Sigmoid colon (tissue), 7 donors: ENCODE measurements around the gene TENT5C. TPM values are rescaled to one million over a fixed set of nuclear protein-coding genes. Genes with fewer than 3 reads are reported as not detected.

ENCODE experiments used
- DNase-seq: peaks from one replicate; pipeline ENCODE4 v3.0.0-alpha.2; 2019
- H3K27ac ChIP-seq, 4 donors: fragments of 200-600 bp; sonication (generic); one replicate each; pipeline ENCODE4 v1.5.1; 2016 to 2019; ENCODE audit warnings: mild to moderate bottlenecking in 1 of 4
- H3K27me3 ChIP-seq, 3 donors: fragments of 200-600 bp; sonication (generic); one replicate each; pipeline ENCODE4 v1.5.1; 2019; ENCODE audit warnings: mild to moderate bottlenecking in 1 of 3
- H3K36me3 ChIP-seq, 4 donors: fragments of 200-600 bp; sonication (generic); one replicate each; pipeline ENCODE4 v1.5.1; 2016 to 2019
- H3K4me1 ChIP-seq, 4 donors: fragments of 200-600 bp; sonication (generic); one replicate each; pipeline ENCODE4 v1.5.1; 2017 to 2019
- H3K4me3 ChIP-seq, 4 donors: fragments of 200-600 bp; sonication (generic); one replicate each; pipeline ENCODE4 v1.5.1; 2017 to 2019; ENCODE audit warnings: mild to moderate bottlenecking in 2 of 4, moderate library complexity in 1 of 4
- H3K9me3 ChIP-seq, 4 donors: fragments of 200-600 bp in 3 of 4; sonication (generic) in 3 of 4; one replicate each; pipeline versions ENCODE4 v1.5.1 to v1.6.1; 2013 to 2019
- EP300 ChIP-seq, 4 donors: sonication (generic); formaldehyde crosslinking; IDR thresholded peaks; one replicate each; pipeline ENCODE4 v1.6.1; 2017; ENCODE audit warnings: antibody characterized with exemption in 4 of 4
- POLR2A ChIP-seq, 2 donors: fragments of 450-650 bp; IDR thresholded peaks; one replicate each; pipeline ENCODE4 v1.6.1; 2016; ENCODE audit warnings: antibody characterized with exemption in 2 of 2, mild to moderate bottlenecking in 2 of 2, moderate library complexity in 2 of 2
- POLR2AphosphoS5 ChIP-seq, 4 donors: sonication (generic); formaldehyde crosslinking; IDR thresholded peaks; one replicate each; pipeline ENCODE4 v1.6.1; 2017; ENCODE audit warnings: antibody characterized with exemption in 4 of 4
- WGBS, 2 donors: extraction: QIAGEN DNeasy Blood & Tissue Kit; methylation state at CpG; one replicate each; pipeline ENCODE4 v1.1.7; 2013; 5-methylcytosine and 5-hydroxymethylcytosine counted together
- intact Hi-C: fragments of 100-400 bp; cut with DNase I; formaldehyde crosslinking; loops from one replicate; pipeline ENCODE4 v1.15.1; 2023
- polyA plus RNA-seq, 3 donors: library from polyadenylated mRNA; stranded (reverse); fragments of 200-250 nt; gene quantifications; one replicate each; pipeline ENCODE4 v1.2.3, GENCODE V29; 2013
- total RNA-seq, 4 donors: library from RNA; depleted of rRNA; stranded (reverse); fragments of >200 nt; gene quantifications; one replicate each; pipeline ENCODE4 v1.1.0, GENCODE V29; 2016
- TF ChIP-seq, protein P1 (sequence below), 4 experiments: fragments of 450-650 bp in 3 of 4; fragments of 200-600 bp in 1 of 4; IDR thresholded peaks; one replicate each; pipeline ENCODE4 v1.5.1; 2016 to 2019; ENCODE audit warnings: antibody characterized with exemption in 4 of 4, mild to moderate bottlenecking in 3 of 4, moderate library complexity in 2 of 4
- donor health status: healthy with polysubstance abuse.
- donor health status: Bipolar disorder and iron deficiency.
- donor health status: healthy.

TENT5C gene
- total and polyA plus RNA-seq, 7 donors, result 2.8 to 10.3 (median 5.6) TPM

- DNase-seq, result no peak
- no peaks in the 10 kb centered on the region for H3K27me3 ChIP-seq
- no peak overlapping the region for H3K4me3 ChIP-seq
- no peak overlapping the region for H3K27ac ChIP-seq
- no peaks in the 10 kb centered on the region for H3K36me3 ChIP-seq
- no peak for TF ChIP-seq POLR2A (IDR thresholded peaks at IDR 0.05)
- TF ChIP-seq, protein P1, sequence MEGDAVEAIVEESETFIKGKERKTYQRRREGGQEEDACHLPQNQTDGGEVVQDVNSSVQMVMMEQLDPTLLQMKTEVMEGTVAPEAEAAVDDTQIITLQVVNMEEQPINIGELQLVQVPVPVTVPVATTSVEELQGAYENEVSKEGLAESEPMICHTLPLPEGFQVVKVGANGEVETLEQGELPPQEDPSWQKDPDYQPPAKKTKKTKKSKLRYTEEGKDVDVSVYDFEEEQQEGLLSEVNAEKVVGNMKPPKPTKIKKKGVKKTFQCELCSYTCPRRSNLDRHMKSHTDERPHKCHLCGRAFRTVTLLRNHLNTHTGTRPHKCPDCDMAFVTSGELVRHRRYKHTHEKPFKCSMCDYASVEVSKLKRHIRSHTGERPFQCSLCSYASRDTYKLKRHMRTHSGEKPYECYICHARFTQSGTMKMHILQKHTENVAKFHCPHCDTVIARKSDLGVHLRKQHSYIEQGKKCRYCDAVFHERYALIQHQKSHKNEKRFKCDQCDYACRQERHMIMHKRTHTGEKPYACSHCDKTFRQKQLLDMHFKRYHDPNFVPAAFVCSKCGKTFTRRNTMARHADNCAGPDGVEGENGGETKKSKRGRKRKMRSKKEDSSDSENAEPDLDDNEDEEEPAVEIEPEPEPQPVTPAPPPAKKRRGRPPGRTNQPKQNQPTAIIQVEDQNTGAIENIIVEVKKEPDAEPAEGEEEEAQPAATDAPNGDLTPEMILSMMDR (IDR thresholded peaks at IDR 0.05), result no peak
- TF ChIP-seq POLR2AphosphoS5 (IDR thresholded peaks at IDR 0.05), result no peak
- no peak for TF ChIP-seq EP300 (IDR thresholded peaks at IDR 0.05)
- intact Hi-C loops, result no loop called here
- H3K9me3 ChIP-seq, result no peaks in the 10 kb centered on the region
- WGBS, 2 donors, result 90 to 91% methylated on average over 3 of the region's 3 CpGs
- no peaks in the 10 kb centered on the region for H3K4me1 ChIP-seq
Measured at GRCh38 chr1:117566556-117566955, 39.3 kb upstream of the TENT5C start.

DNA sequence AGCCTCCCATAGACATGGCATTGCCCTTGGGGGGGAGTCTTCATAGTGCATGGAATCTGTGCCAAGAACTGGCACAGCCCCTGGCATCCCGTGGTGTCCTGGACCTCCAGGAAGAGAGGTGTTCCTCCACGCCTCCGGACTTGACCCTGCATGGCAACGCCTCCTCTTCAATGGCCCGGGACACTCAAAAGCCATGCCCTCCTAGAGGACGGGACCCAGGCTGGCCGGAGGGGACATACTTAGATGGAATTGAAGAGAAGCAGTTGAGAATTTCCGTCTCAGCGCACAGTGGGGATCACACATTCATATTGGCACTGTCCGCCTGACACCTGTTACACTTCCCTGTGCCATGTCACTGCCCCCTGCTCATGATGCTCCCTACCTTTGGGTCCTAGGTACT is 38.4 kb upstream of the TENT5C start:
- intact Hi-C loops, result no loop called here
- WGBS, 2 donors, result 96% methylated on average over 10 of the region's 10 CpGs
- H3K4me1 ChIP-seq, result no peaks in the 10 kb centered on the region

DNA sequence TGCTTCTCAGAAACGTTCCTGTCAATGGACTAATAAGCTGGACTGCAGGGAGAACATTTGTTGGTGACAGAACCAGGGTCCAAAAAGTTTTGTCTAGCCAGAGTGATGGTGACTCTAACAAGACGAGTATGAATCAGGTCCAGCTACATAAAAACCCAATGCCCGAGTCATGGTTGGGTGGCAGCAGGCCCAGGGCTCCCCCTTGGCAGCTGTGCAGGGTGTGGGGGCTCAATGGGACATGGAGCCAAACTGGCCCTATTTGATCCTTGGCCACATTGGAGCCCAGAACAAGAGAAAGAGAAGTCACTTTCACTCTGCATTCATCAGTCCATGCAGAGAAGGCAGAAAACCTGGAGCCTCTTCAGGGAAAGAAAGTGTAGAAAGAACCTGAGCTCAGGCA is 37.9 kb upstream of the TENT5C start:
- TF ChIP-seq POLR2A (IDR thresholded peaks at IDR 0.05), result no peak
- TF ChIP-seq, protein P1 (IDR thresholded peaks at IDR 0.05), result no peak
- TF ChIP-seq EP300 (IDR thresholded peaks at IDR 0.05), result no peak
- TF ChIP-seq POLR2AphosphoS5 (IDR thresholded peaks at IDR 0.05), result no peak
- no peaks in the 10 kb centered on the region for H3K4me1 ChIP-seq
- 79 to 90% methylated on average over 3 of the region's 3 CpGs for WGBS, 2 donors
- no peaks in the 10 kb centered on the region for H3K9me3 ChIP-seq
- no peaks in the 10 kb centered on the region for H3K27me3 ChIP-seq
- no peak overlapping the region for H3K27ac ChIP-seq
- no peak overlapping the region for H3K4me3 ChIP-seq
- H3K36me3 ChIP-seq, result no peaks in the 10 kb centered on the region
- intact Hi-C loops, result no loop called here
- no peak for DNase-seq

More for the DNA sequence above, 38.4 kb upstream of the TENT5C start:
- H3K27ac ChIP-seq, result no peak overlapping the region
- H3K9me3 ChIP-seq, result no peaks in the 10 kb centered on the region
- TF ChIP-seq, protein P1 (IDR thresholded peaks at IDR 0.05), result no peak
- TF ChIP-seq EP300 (IDR thresholded peaks at IDR 0.05) (no peak), POLR2A (IDR thresholded peaks at IDR 0.05) (no peak), POLR2AphosphoS5 (IDR thresholded peaks at IDR 0.05) (no peak)
- no peaks in the 10 kb centered on the region for H3K36me3 ChIP-seq
- no peak for DNase-seq
- H3K4me3 ChIP-seq, result no peak overlapping the region
- no peaks in the 10 kb centered on the region for H3K27me3 ChIP-seq

GRCh38 chr1:117568999-117569398 is 36.8 kb upstream of the TENT5C start:
- DNase-seq, result no peak
- H3K4me1 ChIP-seq, result no peaks in the 10 kb centered on the region
- TF ChIP-seq, protein P1 (IDR thresholded peaks at IDR 0.05), result no peak
- TF ChIP-seq POLR2A (IDR thresholded peaks at IDR 0.05), result no peak
- TF ChIP-seq POLR2AphosphoS5 (IDR thresholded peaks at IDR 0.05), result no peak
- TF ChIP-seq EP300 (IDR thresholded peaks at IDR 0.05), result no peak
- no peak overlapping the region for H3K27ac ChIP-seq
- H3K4me3 ChIP-seq, result no peak overlapping the region
- intact Hi-C loops, result no loop called here
- H3K27me3 ChIP-seq, result no peaks in the 10 kb centered on the region
- H3K9me3 ChIP-seq, result no peaks in the 10 kb centered on the region
- no peaks in the 10 kb centered on the region for H3K36me3 ChIP-seq
- WGBS, 2 donors, result 90 to 91% methylated on average over 6 of the region's 6 CpGs

DNA sequence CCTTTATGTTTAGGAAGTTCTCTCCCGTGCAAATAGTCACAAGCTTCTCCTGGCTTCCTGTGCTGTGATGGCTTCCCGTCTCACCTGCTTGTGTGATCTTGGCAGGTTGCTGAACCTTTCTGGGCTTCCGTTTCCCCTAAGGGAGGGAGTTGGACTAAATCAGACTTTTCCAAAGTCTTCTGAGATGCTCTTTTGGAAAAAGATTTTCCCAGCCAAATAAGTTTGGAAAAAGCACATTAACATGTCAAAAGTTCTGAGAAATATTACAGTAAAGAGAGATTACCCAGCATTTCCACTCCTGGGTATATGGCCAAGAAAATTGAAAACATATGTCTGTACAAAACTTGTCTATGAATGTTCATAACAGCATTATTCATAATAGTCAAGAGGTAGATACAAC is 36.0 kb upstream of the TENT5C start:
- Histone ChIP-seq H3K27me3 (no peaks in the 10 kb centered on the region), H3K36me3 (no peaks in the 10 kb centered on the region), H3K27ac (no peak overlapping the region), H3K9me3 (no peaks in the 10 kb centered on the region), H3K4me1 (no peaks in the 10 kb centered on the region), H3K4me3 (no peak overlapping the region)
- WGBS, 2 donors, result 50 to 57% methylated on average over 3 of the region's 3 CpGs
- no peak for DNase-seq
- no peak for TF ChIP-seq EP300 (IDR thresholded peaks at IDR 0.05)
- TF ChIP-seq POLR2AphosphoS5 (IDR thresholded peaks at IDR 0.05), result no peak
- TF ChIP-seq POLR2A (IDR thresholded peaks at IDR 0.05), result no peak
- TF ChIP-seq, protein P1 (IDR thresholded peaks at IDR 0.05), result no peak
- intact Hi-C loops, result no loop called here
